Sigmoid colon (tissue), 7 donors: ENCODE results near the gene SAMD4A. TPM values are rescaled to one million over a fixed set of nuclear protein-coding genes. Genes with fewer than 3 reads are reported as not detected.
A peak's percentile ranks its signal among the peaks of the same experiment; 100 is the strongest.

Experiments used
- DNase-seq: peaks from one replicate; pipeline ENCODE4 v3.0.0-alpha.2; 2019
- H3K27ac ChIP-seq, 4 donors: fragments of 200-600 bp; sonication (generic); one replicate each; pipeline ENCODE4 v1.5.1; 2016 to 2019; ENCODE audit warnings: mild to moderate bottlenecking in 1 of 4
- H3K27me3 ChIP-seq, 3 donors: fragments of 200-600 bp; sonication (generic); one replicate each; pipeline ENCODE4 v1.5.1; 2019; ENCODE audit warnings: mild to moderate bottlenecking in 1 of 3
- H3K36me3 ChIP-seq, 4 donors: fragments of 200-600 bp; sonication (generic); one replicate each; pipeline ENCODE4 v1.5.1; 2016 to 2019
- H3K4me1 ChIP-seq, 4 donors: fragments of 200-600 bp; sonication (generic); one replicate each; pipeline ENCODE4 v1.5.1; 2017 to 2019
- H3K4me3 ChIP-seq, 4 donors: fragments of 200-600 bp; sonication (generic); one replicate each; pipeline ENCODE4 v1.5.1; 2017 to 2019; ENCODE audit warnings: mild to moderate bottlenecking in 2 of 4, moderate library complexity in 1 of 4
- H3K9me3 ChIP-seq, 4 donors: fragments of 200-600 bp in 3 of 4; sonication (generic) in 3 of 4; one replicate each; pipeline versions ENCODE4 v1.5.1 to v1.6.1; 2013 to 2019
- EP300 ChIP-seq, 4 donors: sonication (generic); formaldehyde crosslinking; IDR thresholded peaks; one replicate each; pipeline ENCODE4 v1.6.1; 2017; ENCODE audit warnings: antibody characterized with exemption in 4 of 4
- POLR2A ChIP-seq, 2 donors: fragments of 450-650 bp; IDR thresholded peaks; one replicate each; pipeline ENCODE4 v1.6.1; 2016; ENCODE audit warnings: antibody characterized with exemption in 2 of 2, mild to moderate bottlenecking in 2 of 2, moderate library complexity in 2 of 2
- POLR2AphosphoS5 ChIP-seq, 4 donors: sonication (generic); formaldehyde crosslinking; IDR thresholded peaks; one replicate each; pipeline ENCODE4 v1.6.1; 2017; ENCODE audit warnings: antibody characterized with exemption in 4 of 4
- WGBS, 2 donors: extraction: QIAGEN DNeasy Blood & Tissue Kit; methylation state at CpG; one replicate each; pipeline ENCODE4 v1.1.7; 2013; 5-methylcytosine and 5-hydroxymethylcytosine counted together
- intact Hi-C: fragments of 100-400 bp; cut with DNase I; formaldehyde crosslinking; loops from one replicate; pipeline ENCODE4 v1.15.1; 2023
- polyA plus RNA-seq, 3 donors: library from polyadenylated mRNA; stranded (reverse); fragments of 200-250 nt; gene quantifications; one replicate each; pipeline ENCODE4 v1.2.3, GENCODE V29; 2013
- total RNA-seq, 4 donors: library from RNA; depleted of rRNA; stranded (reverse); fragments of >200 nt; gene quantifications; one replicate each; pipeline ENCODE4 v1.1.0, GENCODE V29; 2016
- TF ChIP-seq, protein P1 (sequence below), 4 experiments: fragments of 450-650 bp in 3 of 4; fragments of 200-600 bp in 1 of 4; IDR thresholded peaks; one replicate each; pipeline ENCODE4 v1.5.1; 2016 to 2019; ENCODE audit warnings: antibody characterized with exemption in 4 of 4, mild to moderate bottlenecking in 3 of 4, moderate library complexity in 2 of 4
- donor health status: healthy with polysubstance abuse.
- donor health status: Bipolar disorder and iron deficiency.
- donor health status: healthy.

SAMD4A gene
- total and polyA plus RNA-seq, 7 donors, result 4.2 to 135 (median 79.8) TPM

DNA sequence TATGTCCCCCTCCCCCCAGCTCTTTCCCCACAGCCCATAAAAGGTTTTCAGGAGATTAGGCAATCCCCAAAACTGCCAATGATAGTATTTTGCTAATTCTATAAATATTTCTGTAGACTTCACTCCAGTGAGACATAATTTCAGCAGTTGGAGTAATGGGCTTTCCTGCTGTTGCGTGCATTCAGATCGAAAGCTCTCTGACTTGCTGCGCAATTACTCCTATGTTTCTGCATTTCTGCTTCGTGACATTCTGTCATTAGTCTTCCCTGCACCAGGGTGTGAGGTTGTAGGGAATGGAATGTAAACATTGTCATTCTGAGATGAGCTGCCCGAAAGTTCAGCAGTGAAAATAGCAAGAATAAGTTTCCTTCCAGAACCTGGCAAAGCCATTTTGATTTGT, 58.2 kb downstream of the SAMD4A start:
- Histone ChIP-seq H3K36me3 (no peaks in the 10 kb centered on the region), H3K9me3 (no peaks in the 10 kb centered on the region), H3K4me1 (peaks cover 0 to 88% (median 75%) of the 10 kb centered on the region in 4 donors), H3K27me3 (no peaks in the 10 kb centered on the region), H3K27ac (peak overlapping the region; percentile 74 to 83 (median 82)), H3K4me3 (peak overlapping the region in 2 of 4 donors; percentile 14 to 28)
- 70 to 71% methylated on average over 5 of the region's 5 CpGs for WGBS, 2 donors
- no peak for DNase-seq
- intact Hi-C loops, result no loop called here
- TF ChIP-seq POLR2A (IDR thresholded peaks at IDR 0.05) (no peak), EP300 (IDR thresholded peaks at IDR 0.05) (no peak), POLR2AphosphoS5 (IDR thresholded peaks at IDR 0.05) (no peak)
- TF ChIP-seq, protein P1, sequence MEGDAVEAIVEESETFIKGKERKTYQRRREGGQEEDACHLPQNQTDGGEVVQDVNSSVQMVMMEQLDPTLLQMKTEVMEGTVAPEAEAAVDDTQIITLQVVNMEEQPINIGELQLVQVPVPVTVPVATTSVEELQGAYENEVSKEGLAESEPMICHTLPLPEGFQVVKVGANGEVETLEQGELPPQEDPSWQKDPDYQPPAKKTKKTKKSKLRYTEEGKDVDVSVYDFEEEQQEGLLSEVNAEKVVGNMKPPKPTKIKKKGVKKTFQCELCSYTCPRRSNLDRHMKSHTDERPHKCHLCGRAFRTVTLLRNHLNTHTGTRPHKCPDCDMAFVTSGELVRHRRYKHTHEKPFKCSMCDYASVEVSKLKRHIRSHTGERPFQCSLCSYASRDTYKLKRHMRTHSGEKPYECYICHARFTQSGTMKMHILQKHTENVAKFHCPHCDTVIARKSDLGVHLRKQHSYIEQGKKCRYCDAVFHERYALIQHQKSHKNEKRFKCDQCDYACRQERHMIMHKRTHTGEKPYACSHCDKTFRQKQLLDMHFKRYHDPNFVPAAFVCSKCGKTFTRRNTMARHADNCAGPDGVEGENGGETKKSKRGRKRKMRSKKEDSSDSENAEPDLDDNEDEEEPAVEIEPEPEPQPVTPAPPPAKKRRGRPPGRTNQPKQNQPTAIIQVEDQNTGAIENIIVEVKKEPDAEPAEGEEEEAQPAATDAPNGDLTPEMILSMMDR (IDR thresholded peaks at IDR 0.05), result no peak

DNA sequence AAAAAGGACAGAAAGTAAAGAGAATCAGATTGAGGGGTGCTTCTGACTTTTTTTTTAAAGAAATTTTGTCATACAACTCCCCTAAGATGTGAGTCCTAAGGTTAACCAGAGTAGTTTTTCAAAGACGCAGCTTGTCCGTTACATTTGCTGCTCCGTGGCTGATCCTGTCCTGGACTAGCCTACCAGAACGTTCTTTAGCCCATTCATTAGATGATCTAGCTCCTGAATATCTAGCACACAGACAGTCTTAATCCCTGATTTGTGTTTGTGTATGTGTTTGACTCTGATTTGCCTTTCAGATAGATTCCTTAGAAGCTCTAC, 60.3 kb downstream of the SAMD4A start:
- no peak for TF ChIP-seq POLR2A (IDR thresholded peaks at IDR 0.05)
- TF ChIP-seq, protein P1 (IDR thresholded peaks at IDR 0.05), result no peak
- no peak for TF ChIP-seq POLR2AphosphoS5 (IDR thresholded peaks at IDR 0.05)
- TF ChIP-seq EP300 (IDR thresholded peaks at IDR 0.05), result no peak
- 56 to 79% methylated on average over 4 of the region's 4 CpGs for WGBS, 2 donors
- no peaks in the 10 kb centered on the region for H3K36me3 ChIP-seq
- no peak for DNase-seq
- H3K4me3 ChIP-seq, result peak overlapping the region in 2 of 4 donors; percentile 16 to 24
- intact Hi-C loops, result no loop called here
- H3K4me1 ChIP-seq, result peaks cover 0 to 78% (median 73%) of the 10 kb centered on the region in 4 donors
- no peaks in the 10 kb centered on the region for H3K27me3 ChIP-seq
- H3K9me3 ChIP-seq, result no peaks in the 10 kb centered on the region
- H3K27ac ChIP-seq, result peak overlapping the region; percentile 74 to 83 (median 82)

DNA sequence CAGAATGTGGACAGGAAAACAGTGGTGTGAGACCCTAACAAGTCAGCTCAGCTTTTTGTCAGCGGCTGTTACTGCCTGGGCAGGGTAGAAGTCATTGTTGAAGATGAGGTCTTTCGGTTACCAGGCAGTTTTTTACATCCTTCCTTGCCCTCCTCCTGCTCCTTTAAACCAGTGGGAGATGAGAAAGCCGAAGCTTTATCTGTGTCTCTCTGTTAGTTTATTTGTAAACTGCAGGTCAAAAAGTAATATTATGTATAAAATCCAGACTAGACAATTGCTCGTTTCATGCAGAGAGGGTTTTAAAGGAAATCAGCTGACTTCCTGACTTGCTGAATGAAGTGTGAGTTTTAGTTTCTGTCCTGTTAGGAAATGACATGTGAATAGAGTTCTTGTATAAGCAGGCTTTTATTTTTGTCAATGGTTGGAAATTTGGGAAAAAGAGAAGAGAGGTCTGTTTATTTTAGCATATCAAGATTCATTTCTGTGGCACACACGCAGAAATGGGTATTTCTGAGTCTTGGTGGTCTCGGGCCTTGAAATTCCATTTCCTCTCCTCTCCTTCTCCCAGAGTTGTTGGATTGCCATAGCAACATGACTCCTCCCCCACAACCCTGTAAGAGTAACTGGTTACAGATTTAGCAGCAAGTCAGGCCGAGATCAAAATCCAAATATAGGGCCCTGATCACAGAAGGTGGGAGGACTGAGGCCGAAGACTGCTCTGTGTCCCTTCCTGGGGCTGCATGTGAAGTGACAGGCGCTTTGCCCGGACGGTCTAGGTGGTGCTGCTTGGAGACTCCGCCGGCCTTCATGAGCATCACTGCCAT, 60.8 kb downstream of the SAMD4A start:
- no peak for DNase-seq
- peak overlapping the region in 2 of 4 donors; percentile 16 to 24 for H3K4me3 ChIP-seq
- H3K27me3 ChIP-seq, result no peaks in the 10 kb centered on the region
- no peaks in the 10 kb centered on the region for H3K9me3 ChIP-seq
- peak overlapping the region; percentile 74 to 83 (median 82) for H3K27ac ChIP-seq
- TF ChIP-seq EP300 (IDR thresholded peaks at IDR 0.05), result no peak
- TF ChIP-seq, protein P1 (IDR thresholded peaks at IDR 0.05), result no peak
- peak in 1 of 4 donors; percentile 37 for TF ChIP-seq POLR2AphosphoS5 (IDR thresholded peaks at IDR 0.05)
- peaks cover 0 to 74% (median 71%) of the 10 kb centered on the region in 4 donors for H3K4me1 ChIP-seq
- intact Hi-C loops, result no loop called here
- WGBS, 2 donors, result 47 to 77% methylated on average over 13 of the region's 13 CpGs
- H3K36me3 ChIP-seq, result no peaks in the 10 kb centered on the region

DNA sequence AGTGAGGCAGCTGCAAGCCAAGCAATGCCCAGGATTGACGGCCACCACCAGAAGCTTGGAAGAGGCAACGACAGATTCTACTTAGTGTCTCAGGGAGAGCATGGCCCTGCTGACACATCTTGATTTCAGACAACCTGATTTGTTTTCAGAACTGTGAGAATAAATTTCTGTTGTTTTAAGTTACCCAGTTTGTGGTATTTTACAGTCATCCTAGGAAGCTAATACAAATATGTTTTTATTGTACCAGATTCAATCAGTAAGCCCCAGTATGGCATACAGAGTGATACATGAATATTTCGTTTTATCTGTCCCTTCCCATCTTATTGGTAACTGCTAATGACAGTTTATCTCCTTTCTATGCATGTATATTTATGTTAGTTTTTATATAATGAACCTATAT, 62.3 kb downstream of the SAMD4A start:
- Histone ChIP-seq H3K36me3 (no peaks in the 10 kb centered on the region), H3K27ac (peak overlapping the region in 3 of 4 donors; percentile 81 to 83 (median 82)), H3K27me3 (no peaks in the 10 kb centered on the region), H3K9me3 (no peaks in the 10 kb centered on the region), H3K4me3 (no peak overlapping the region), H3K4me1 (peaks cover 0 to 68% (median 64%) of the 10 kb centered on the region in 4 donors)
- no peak for TF ChIP-seq EP300 (IDR thresholded peaks at IDR 0.05)
- TF ChIP-seq, protein P1 (IDR thresholded peaks at IDR 0.05), result no peak
- TF ChIP-seq POLR2AphosphoS5 (IDR thresholded peaks at IDR 0.05), result no peak
- no peak for TF ChIP-seq POLR2A (IDR thresholded peaks at IDR 0.05)
- DNase-seq, result no peak
- WGBS, 2 donors, result 91 to 92% methylated on average over 3 of the region's 3 CpGs
- intact Hi-C loops, result no loop called here
